GM12801 (cell line): ENCODE data around the gene RAB3D.

Source experiments
- CTCF ChIP-seq: IDR thresholded peaks from one replicate; pipeline ENCODE4 v1.5.1; 2011; ENCODE audit warnings: control low read depth; ENCODE audit not compliant: insufficient read length; ENCODE audit errors: extremely low read depth

RAB3D gene

GRCh38 chr19:11349171-11349570 lies 9.7 kb upstream of the RAB3D start:
- no peak for TF ChIP-seq CTCF

DNA sequence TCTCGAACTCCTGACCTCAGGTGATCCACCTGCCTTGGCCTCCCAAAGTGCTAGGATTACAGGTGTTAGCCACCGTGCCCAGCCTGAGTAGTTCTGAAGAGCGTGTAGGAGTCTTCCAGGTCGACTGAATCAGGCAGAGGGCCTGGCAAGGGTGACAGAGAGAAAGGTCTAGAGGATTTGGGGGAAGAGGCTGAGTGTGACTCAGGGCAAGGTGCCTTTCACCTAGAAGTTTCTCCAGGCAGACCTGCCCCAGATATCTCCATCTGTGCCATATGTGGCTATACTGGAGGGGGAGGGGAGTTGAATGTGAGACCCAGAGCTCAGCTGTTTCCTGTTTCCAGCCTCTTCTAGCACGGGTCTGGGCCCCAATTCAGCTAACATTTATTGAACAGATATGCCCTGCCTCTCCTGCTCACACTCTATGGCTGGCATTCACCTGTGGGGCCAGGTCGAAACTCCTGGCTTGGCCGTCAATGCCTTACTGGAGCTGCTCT lies 8.1 kb upstream of the RAB3D start:
- TF ChIP-seq CTCF: no peak

DNA sequence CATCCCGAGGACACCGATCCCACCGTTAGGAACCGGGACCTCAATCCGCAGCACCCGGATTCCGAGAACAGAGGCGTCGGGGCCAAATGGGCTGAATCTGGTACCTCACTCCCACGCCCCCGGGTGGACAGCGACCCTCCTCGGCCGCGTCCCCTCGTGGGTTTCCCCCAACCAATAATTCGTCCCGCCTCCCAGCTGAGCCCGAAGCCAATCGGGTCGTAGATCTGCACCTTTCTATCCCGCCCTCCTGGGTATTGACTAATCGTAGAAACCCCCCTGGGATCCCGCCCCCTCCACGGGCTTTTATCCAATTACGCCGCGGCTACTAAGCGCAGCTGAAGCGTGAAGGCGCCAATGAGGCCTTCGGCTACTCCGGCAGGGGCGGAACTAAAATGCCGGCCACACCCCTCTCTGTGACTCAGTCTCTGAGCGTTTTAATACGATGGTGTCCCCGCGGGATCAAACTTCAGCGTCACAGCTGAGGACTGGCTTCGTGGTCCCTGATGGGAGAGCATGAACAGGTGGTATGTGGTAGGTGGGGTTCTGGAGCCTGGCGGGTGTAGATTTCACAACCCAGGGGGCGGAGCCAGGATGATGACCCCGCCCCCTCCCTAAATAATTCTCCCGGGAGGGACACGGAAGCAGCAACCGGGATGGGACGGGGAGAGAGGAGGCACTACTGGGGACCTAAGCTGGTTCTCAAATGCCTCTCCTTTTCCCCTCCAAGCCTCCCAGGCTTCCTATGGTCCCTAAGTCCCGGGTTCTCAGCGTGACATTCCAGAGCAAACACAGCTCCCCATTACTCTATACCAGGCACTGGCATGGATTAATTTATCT lies 6.9 kb upstream of the RAB3D start, which contains the start of the genes CCDC159 and TMEM205:
Gene CCDC159, plus strand, starts transcription at position 416 of the 837 bp plus-strand sequence. Its CDS starts 88 bp downstream, at position 504.
Gene TMEM205, minus strand, starts transcription at position 165 of the 837 bp plus-strand sequence. CDS start 649 bp downstream, outside the sequence.
- no peak for TF ChIP-seq CTCF

DNA sequence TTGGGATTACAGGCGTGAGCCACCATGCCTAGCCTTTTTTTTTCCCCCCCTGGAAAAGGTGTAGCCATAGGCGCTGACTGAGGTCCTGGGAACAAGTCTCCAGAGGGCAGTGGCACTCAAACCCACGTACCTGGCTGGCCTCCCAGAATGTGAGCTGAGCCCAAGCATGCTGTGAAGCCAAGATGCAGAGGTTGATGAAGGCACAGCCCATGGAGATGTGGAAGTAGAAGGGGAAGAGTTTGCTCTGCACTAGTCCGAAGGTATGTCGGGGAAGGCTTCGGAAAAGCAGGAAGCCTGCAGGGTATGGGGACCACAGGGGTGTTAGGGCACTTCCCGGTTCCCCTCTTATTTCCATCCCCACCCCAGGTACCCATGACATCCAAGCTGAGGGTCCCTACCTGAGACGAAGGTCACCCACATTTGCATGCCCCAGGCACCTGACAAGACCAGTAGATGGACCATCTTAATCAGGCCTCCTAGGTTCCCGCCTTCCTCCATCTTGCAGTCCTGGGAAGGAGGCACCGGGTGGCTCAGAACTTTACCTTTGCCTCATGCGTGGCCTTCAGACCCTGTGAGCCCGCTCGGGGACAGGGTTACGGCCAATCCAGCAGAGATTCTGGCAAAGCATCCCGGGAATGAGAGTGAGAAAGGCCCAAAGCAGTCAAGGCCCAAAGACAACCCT lies 5.8 kb upstream of the RAB3D start:
- no peak for TF ChIP-seq CTCF

- no peak for TF ChIP-seq CTCF
These were observed 3.0 kb upstream of the RAB3D start for GRCh38 chr19:11342429-11342828.

GRCh38 chr19:11338569-11339253 lies 746 bp downstream of the RAB3D start:
- no peak for TF ChIP-seq CTCF

- TF ChIP-seq CTCF: no peak
These were observed 1.3 kb downstream of the RAB3D start for GRCh38 chr19:11338121-11338520.
